Panc1 (cell line): ENCODE data around the gene GPR142.

Experiments
- CTCF ChIP-seq: fragments of 450-650 bp; IDR thresholded peaks from 2 replicates; pipeline ENCODE4 v1.5.1; 2017; ENCODE audit warnings: mild to moderate bottlenecking
- SIN3A ChIP-seq: IDR thresholded peaks from 2 replicates; pipeline ENCODE4 v1.6.1; 2012; ENCODE audit warnings: low read depth, mild to moderate bottlenecking, low read length, moderate library complexity, borderline replicate concordance; ENCODE audit not compliant: insufficient read depth
- TCF7L2 ChIP-seq: IDR thresholded peaks from 2 replicates; pipeline ENCODE4 v1.6.1; 2011; ENCODE audit warnings: mild to moderate bottlenecking, low read depth, low read length, inconsistent platforms

GRCh38 chr17:74412581-74412980 lies 45.3 kb downstream of the GPR142 start:
- TF ChIP-seq CTCF: no peak
- no peak for TF ChIP-seq SIN3A
- TF ChIP-seq TCF7L2: no peak
